HepG2 (cell line): Measurements from ENCODE around the gene LSM14B. TPM values are rescaled to one million over a fixed set of nuclear protein-coding genes. Genes with fewer than 3 reads are reported as not detected.
A peak's percentile ranks its signal among the peaks of the same experiment; 100 is the strongest.

Experiments used
- FOXP4 ChIP-seq: sonication (generic); formaldehyde crosslinking; IDR thresholded peaks from 2 replicates; pipeline ENCODE4 v1.4.0; 2020; ENCODE audit warnings: missing genetic modification reagents
- HNRNPLL ChIP-seq: fragments of 200-400 bp; formaldehyde crosslinking; IDR thresholded peaks from 2 replicates; pipeline ENCODE4 v1.6.1; 2017; ENCODE audit warnings: mild to moderate bottlenecking, low read depth, low read length; ENCODE audit not compliant: poor library complexity, severe bottlenecking
- KMT2A ChIP-seq: sonication (generic); formaldehyde crosslinking; IDR thresholded peaks from 2 replicates; pipeline ENCODE4 v1.4.0; 2020; ENCODE audit warnings: missing genetic modification reagents
- MZF1 ChIP-seq: sonication (generic); formaldehyde crosslinking; IDR thresholded peaks from 2 replicates; pipeline ENCODE4 v1.8.1; 2023; ENCODE audit warnings: mild to moderate bottlenecking, missing genetic modification reagents, borderline replicate concordance
- NFIC ChIP-seq: IDR thresholded peaks from 2 replicates; pipeline ENCODE4 v1.6.1; 2012; ENCODE audit warnings: mild to moderate bottlenecking, low read length, inconsistent platforms
- RBM22 ChIP-seq: fragments of 200-400 bp; formaldehyde crosslinking; optimal IDR thresholded peaks from 2 replicates; pipeline ENCODE3; 2017; ENCODE audit warnings: mild to moderate bottlenecking, low read length, moderate library complexity
- TMF1 ChIP-seq: sonication (generic); formaldehyde crosslinking; IDR thresholded peaks from 2 replicates; pipeline ENCODE4 v1.8.1; 2022; ENCODE audit warnings: low read depth, missing genetic modification reagents
- TRIM24 ChIP-seq: sonication (generic); formaldehyde crosslinking; IDR thresholded peaks from 2 replicates; pipeline ENCODE4 v1.8.0; 2022; ENCODE audit warnings: mild to moderate bottlenecking, missing genetic modification reagents
- ZFP91 ChIP-seq: sonication (generic); formaldehyde crosslinking; IDR thresholded peaks from 2 replicates; pipeline ENCODE4 v1.9.0; 2022; ENCODE audit warnings: missing genetic modification reagents, mild to moderate bottlenecking, borderline replicate concordance
- ZNF142 ChIP-seq: sonication (generic); formaldehyde crosslinking; IDR thresholded peaks from 2 replicates; pipeline ENCODE4 v1.4.0; 2020; ENCODE audit warnings: missing genetic modification reagents
- ZNF205 ChIP-seq: IDR thresholded peaks from 2 replicates; pipeline ENCODE4 v1.6.1; 2018; ENCODE audit warnings: missing biosample characterization, missing genetic modification reagents
- ZNF24 ChIP-seq: fragments of 450-650 bp; IDR thresholded peaks from 2 replicates; pipeline ENCODE4 v1.6.1; 2017; ENCODE audit warnings: antibody characterized with exemption, mild to moderate bottlenecking
- ZNF572 ChIP-seq: sonication (generic); formaldehyde crosslinking; IDR thresholded peaks from 2 replicates; pipeline ENCODE4 v1.5.1; 2020; ENCODE audit warnings: mild to moderate bottlenecking, missing genetic modification reagents
- ZNF747 ChIP-seq: sonication (generic); formaldehyde crosslinking; IDR thresholded peaks from 2 replicates; pipeline ENCODE4 v1.8.1; 2023; ENCODE audit warnings: missing genetic modification reagents, mild to moderate bottlenecking, borderline replicate concordance
- ZNF770 ChIP-seq: sonication (generic); formaldehyde crosslinking; IDR thresholded peaks from 2 replicates; pipeline ENCODE4 v1.5.0; 2020; ENCODE audit warnings: mild to moderate bottlenecking, missing genetic modification reagents
- polyA plus RNA-seq, 8 experiments: library from polyadenylated mRNA; depleted of rRNA in 3 of 8; stranded (reverse) in 7 of 8; unstranded in 1 of 8; fragments of >200 nt; fragmentation: Illumina TruSeq in 4 of 8; extraction: Trizol in 4 of 8; gene quantifications; 2 replicates each; pipeline versions ENCODE4 v1.2.1 to v1.2.3, GENCODE V29; 2011 to 2016; ENCODE audit warnings: low read depth in 4 of 8, missing spikeins in 1 of 8, mixed read lengths in 1 of 8; ENCODE audit not compliant: insufficient read depth in 1 of 8
- total RNA-seq, 5 experiments: library from RNA; depleted of rRNA; stranded (reverse); fragments of >200 nt; fragmentation: Illumina TruSeq; extraction: Trizol; gene quantifications; 2 replicates each; pipeline ENCODE4 v1.2.3, GENCODE V29; 2016; ENCODE audit warnings: low read depth in 1 of 5

LSM14B gene
- total and polyA plus RNA-seq, 2 of the 13 experiments (the other 11 are each of a cell fraction or from before 2014, with no cell fraction given), result 43.3 to 79.2 TPM

GRCh38 chr20:62146019-62146755 lies 23.9 kb downstream of the LSM14B start (continued):
- TF ChIP-seq ZNF572 (0 out of 2 replicates have a peak, but pooled peaks have one; percentile 70), KMT2A (CRISPR knock-in tag) (peak; percentile 47; the same call in 1 of the 2 replicates), ZNF205 (no peak), ZFP91 (CRISPR knock-in tag) (peak; percentile 72), HNRNPLL (no peak), ZNF770 (peak; percentile 74), ZNF24 (no peak), FOXP4 (CRISPR knock-in tag) (peak; percentile 65), RBM22 (no peak), TRIM24 (CRISPR knock-in tag) (no peak), MZF1 (CRISPR knock-in tag) (no peak), ZNF142 (CRISPR knock-in tag) (no peak), TMF1 (CRISPR knock-in tag) (0 out of 2 replicates have a peak, but pooled peaks have one; percentile 75), ZNF747 (CRISPR knock-in tag) (peak; percentile 56; the same call in 1 of the 2 replicates), NFIC (no peak)
